Activated naive CD4-positive, alpha-beta T cell treated with anti-CD3 and anti-CD28 coated beads, Interleukin-2, amount 50 U/mL, for 16 hours (primary cell): Measurements from ENCODE around the gene FBN2.
"Not testable (repeated sequence)": the region's sequence is repeated elsewhere in the genome, so short reads cannot be mapped to it uniquely, and the experiment has no call there.

Source experiments
- DNase-seq: peaks from one replicate; pipeline ENCODE4 v3.0.0-alpha.2; 2020

FBN2 gene

DNA sequence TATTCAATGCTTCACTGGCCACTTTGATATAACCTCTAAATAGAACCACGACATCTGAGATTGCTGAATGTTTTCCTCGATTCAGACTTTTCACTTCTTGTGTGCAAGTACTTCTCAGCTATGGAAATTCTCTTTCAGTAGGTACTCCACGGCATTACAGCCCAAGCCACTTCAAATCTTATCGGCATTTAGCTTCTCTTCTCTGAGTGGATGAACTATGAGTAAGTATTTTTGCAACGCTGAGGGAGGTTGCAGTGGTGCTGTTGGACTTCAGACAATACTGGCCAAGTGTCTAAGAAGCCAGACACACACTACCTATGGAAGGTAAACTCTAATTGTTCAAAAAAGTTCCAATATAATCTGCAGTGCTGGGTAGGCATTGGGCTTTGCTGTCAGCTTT lies 60.1 kb downstream of the FBN2 start:
- no peak for DNase-seq

DNA sequence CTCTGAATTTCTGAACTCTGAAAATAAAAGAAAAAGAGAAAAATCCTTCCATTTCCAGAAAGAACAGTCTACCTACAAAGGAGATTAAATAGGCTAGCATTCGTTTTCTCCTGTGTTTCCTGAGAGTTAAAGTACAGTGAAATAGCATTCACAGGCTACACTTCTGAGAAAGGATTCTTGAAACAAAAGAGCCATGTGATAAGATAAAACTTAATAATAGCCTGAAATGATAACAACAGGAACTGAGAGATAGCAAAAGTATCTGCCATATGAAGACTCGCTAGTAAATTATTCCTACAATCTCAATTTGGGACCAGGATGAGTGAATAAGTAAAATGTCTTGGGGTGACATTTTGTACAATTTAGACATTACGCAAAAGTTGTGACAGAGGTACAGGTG lies 62.4 kb downstream of the FBN2 start:
- no peak for DNase-seq

DNA sequence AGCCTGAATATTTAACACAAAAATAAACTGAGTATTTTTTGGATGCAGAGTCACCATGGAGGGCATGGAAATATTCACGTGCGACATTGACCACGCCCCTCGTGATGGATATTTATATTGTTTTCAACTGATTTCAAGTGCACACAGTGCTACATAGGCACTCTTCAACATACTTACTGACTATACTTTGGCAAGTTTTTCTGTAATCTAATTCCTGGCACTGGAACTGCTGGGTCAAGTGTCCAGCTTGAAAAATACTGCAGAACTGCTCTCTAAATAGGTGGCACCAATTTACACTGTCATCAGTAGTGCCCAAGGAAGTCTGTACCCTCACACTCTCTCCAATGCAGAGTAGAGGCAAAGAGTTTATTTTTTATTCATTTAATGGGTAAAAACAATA lies 65.1 kb downstream of the FBN2 start:
- no peak for DNase-seq

DNA sequence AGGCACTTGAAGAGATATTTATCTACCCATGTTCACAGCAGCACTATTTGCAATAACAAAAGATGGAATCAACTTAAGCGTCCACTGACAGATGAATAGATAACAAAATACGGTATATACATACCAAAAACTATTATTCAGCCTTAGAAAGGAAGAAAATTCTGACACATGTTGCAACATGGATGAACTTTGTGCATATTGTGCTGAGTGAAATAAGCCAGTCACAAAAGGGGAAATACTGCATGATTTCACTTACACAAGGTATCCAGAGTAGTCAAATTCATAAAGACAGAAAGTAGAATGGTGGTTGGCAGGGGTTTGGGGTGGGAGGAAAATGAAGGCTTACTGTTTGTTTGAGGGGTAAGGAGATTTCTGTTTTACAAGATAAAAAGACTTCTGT lies 66.0 kb downstream of the FBN2 start:
- DNase-seq: no peak

DNA sequence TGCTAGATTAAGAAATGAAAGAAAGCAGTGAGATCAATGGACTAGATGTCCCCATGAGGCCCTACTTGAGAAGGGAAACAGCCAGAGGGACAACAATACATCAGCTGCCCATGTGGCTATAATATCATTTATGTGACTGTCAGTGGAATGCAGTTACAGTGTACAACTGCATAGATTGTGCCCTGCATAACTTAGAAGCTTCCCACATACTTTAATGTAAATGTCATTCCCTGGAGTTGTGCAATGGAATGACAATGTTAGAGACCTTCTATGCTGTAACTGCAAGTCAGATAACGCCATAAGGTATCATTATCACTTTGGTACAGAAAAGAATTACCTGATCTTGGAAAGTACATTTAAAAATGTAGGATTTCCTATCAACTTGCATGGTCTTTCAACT lies 67.4 kb downstream of the FBN2 start:
- no peak for DNase-seq

DNA sequence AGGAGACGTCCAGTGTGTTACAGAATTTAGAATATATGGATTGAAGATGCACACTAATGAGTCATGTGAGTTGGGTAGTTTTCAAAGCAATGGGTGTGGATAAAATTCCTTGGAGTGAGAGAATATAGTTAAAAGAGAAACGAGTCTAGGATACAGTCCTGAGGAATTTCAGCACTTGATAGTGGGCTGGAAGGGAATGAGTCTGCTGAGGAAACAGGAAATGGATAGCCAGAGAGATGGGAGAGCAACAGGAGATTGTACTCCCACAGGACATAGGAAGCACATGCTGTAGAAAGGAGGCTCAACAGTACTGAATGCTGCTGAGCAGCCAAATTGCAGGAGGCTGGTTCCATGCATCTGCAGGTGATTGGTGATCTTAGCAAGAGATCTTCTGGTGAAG lies 68.1 kb downstream of the FBN2 start:
- DNase-seq: no peak

DNA sequence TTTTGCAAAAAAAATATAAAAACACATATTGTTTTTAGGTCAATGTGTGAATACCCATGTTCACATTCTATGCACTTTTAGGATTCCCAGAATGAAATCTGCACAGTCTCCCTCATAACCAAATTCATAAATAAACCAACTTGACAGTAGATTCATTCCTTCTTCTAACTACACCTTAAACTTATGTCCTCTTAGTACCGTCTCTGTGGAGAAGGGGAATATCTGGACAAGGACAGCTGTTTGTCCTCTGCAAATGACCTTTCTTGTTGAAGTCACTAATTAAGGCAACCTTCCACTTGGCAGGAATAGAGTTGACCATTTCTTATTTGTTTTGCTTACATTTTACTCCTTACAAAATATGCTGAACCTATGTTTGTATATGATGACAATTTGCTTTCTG lies 71.1 kb downstream of the FBN2 start:
- DNase-seq: no peak

DNA sequence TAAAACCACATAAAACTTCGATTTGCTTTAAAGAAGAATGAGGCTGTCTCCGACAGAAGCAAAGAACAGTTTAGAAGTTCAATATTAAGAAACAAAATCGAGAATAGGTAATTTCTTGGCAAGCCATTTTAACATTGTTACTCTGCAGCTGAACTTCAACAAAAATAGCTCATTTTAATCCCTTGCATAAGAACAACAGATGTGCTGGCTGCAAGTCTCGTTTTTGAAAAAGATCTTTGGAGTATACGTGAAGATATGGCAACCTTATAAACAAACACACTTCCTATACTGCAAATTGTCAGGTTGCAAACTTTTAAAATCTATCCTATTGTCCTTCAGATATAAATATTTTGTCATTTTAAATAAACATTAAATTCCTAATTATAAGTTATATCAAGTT lies 71.5 kb downstream of the FBN2 start:
- DNase-seq: no peak

DNA sequence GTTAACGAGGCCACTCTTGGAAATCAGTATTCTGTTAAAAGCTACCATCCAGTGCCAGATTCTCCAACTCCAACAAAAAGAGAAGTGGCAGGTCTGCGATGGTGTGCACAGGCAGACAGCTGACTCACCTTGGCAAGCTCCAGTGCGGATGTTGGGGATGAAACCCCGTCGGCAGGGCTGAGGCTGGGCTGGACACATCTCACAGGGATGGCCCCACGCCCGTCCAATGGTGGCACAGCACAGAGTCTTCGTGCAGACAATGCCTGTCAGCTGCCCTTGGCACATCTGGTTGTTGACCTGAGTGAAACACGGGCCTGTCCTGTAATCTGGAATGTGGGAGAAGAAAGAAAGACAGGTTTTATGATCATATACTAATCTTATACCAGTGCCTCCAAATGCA lies 73.4 kb downstream of the FBN2 start:
- no peak for DNase-seq

DNA sequence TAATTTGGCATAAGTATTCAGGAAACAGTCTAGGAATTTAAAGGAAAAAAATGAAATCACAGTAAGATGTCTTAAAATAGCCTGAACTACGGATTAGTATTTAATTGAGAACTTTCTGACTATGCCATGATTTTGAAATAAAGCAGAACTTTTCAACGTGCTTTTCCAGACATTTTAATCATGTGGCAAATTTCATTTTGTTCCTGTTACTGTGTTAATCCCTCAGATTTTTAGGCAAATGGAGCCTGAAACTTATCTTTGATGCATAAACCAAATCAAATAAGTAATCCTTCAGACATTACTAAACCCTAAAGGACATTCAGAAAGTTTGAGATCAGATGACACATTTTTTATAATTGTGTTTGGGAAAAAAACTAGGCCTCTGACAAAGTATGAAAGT lies 75.7 kb downstream of the FBN2 start:
- no peak for DNase-seq

DNA sequence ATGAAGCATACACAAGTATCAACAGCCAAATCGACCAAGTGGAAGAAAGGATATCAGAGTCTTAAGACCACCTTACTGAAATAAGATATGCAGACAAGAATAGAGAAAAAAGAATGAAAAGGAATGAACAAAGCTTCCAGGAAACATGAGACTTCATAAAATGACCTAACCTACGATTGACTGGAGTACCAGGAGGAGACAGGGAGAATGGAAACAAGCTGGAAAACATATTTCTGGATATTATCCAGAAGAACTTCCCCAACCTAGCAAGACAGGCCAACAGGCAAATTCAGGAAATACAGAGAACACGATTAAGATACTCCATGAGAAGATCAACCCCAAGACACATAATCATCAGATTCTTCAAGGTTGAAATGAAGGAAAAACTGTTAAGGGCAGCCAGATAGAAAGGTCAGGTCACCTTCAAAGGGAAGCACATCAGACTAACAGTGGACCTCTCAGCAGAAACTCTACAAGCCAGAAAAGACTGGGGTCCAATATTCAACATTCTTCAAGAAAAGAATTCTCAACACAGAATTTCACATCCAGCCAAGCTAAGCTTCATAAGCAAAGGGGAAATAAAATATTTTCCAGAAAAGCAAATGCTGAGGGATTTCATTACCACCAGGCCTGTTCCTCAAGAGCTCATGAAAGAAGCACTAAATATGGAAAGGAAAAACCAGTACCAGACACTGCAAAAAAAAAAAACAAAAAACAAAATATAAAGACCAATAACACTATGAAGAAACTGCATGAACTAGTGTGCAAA lies 80.7 kb downstream of the FBN2 start:
- DNase-seq: not testable (repeated sequence)

DNA sequence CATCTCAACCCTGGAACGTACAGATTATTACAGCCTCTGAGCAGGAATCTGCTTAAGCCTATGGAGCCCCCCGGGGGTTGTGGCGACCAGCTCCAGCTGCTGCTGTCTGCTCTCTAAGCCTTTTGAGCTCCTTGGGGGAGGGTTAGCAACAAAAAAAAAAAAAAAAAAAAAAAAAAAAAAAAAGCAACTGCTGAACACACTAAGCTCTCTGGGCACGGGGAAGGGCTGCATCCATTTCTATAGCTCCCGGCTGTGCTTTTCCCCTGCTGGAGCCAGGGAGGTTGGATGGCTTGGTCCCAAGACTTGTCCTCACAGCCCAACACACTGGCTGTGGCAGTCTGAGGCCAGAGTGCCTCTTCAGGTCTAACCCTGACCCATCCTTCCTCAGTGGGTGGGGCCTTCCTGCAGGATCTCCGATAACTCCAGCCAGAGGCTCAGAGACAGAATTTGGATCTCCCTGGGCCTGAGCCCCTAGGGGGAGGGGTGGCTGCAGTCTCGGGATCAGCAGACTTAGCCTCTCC lies 82.1 kb downstream of the FBN2 start:
- DNase-seq: no peak

DNA sequence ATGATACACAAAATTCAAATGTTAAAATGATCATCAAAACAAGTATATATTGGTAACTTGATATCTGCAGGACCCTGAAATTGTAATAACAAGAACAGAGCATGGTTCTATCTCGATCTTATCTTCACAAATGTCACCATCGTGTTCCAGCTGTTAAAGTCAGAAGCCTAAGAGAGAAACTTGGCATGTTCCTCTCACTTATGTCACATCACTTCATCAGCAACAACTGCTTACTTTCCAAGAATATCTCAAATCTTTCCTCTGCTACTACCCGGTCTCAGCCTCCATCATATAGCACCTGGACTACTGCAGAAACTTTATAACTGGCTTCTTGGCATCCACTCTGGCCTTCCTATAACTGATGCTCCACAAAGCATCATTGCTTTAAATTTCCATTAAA lies 84.9 kb downstream of the FBN2 start:
- no peak for DNase-seq

DNA sequence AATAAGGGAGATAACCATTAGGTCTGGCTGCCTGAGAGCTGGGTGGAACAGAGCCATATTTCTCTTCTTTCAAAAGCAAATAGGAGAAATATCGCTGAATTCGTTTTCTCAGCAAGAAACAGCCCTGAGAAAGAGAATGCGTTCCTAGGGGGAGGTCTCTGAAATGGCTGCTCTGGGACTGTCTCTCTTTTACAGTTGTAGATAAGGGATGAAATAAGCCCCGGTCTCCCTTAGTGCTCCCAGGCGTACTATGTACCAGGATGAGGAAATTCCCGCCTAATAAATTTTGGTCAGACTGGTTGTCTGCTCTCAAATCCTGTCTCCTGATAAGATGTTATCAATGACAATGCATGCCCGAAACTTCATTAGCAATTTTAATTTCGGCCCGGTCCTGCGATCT lies 90.8 kb downstream of the FBN2 start:
- DNase-seq: not testable (repeated sequence)

DNA sequence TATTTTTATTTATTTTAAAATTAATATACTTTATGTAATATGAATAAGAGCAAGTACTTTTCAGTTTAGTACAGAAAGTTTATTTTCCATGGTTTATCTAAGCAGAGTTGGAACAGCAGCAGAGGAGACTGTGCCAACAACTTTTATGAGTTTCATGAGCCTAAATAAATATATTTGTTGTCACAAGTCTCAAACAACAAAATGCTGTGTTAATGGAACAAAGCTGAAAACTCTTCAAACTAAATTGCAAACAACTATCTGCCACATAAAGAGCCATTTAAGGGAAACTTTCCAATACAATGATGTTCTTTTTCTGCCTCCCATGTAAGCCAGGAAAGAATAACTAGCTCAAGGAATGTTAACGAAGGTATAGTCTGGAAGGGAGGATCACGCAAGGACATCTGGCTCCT lies 96.1 kb downstream of the FBN2 start:
- no peak for DNase-seq

DNA sequence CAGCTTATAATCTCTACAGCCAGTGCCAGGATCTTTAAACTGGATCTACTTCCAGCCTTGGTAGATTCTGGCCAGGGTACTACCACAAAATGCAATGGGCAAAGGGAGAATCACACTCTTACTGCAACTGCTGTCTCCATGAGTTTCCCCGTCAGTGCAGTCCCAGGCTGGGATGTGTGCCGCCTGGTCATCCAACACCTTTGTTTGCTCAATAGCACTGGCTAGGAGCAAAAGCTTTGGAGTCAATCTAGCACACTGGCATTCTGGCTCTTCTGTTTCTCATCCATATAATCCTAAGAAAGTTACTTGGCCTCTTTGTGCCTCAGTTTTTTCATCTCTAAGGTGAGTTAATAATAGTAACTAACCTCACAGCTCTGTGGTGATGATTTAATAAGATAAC lies 96.9 kb downstream of the FBN2 start:
- no peak for DNase-seq

DNA sequence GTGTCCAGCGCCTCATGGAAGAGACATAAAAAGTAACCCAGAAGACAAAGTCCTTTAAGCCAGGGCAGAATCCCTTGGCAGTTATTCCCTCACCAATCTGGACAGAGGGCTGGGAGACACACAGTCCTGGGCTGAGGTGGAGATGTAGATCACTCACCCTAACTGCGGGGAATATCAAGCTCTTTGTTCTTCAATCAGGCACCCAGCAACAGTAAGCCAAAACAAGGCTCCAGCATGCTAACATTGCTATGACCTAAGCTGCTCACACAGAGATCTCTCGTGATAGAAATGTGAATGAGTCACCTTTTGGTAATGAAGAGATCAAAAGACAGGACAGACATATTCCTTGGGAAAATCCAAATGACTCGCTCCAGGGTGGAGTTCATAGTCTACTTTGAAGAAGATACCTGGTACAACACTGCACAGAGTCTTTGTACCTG lies 101.3 kb downstream of the FBN2 start:
- no peak for DNase-seq

DNA sequence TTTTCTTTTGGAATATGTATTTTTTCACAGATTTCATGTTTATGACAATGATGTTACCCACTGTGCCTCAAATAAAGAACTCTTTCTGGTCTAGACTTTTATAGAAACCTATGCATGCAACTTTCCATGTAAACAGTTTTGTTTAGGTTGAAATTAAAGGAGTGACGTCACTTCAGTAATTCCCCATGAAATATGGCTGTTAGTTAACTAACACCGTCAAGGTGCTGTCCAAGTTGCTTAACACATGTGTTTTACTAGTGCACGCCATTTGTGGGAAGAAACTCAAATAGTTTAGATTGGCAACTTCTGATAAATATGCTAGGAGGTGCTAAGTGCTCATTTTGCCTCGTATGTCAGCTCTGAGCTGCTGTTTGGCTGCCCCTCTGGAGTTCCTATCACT lies 102.2 kb downstream of the FBN2 start:
- no peak for DNase-seq

DNA sequence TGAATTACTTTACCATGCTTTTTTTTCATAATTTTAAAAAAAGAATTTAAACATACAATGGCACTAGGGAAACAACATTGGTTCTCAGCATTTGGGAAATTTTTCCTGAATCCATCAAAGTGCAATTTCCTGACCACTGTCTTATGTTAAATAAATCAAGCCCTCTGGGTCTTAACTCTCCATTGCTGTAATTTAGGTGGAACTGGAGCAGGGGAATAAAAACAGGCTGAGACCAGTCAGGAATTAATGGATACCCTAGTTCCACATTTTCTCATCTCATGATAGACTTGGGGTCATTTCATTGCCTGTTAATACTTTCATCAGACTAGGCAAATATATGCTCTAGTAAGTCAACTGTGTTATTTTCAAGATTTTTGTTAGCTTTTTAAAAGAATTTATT lies 103.1 kb downstream of the FBN2 start:
- DNase-seq: no peak

DNA sequence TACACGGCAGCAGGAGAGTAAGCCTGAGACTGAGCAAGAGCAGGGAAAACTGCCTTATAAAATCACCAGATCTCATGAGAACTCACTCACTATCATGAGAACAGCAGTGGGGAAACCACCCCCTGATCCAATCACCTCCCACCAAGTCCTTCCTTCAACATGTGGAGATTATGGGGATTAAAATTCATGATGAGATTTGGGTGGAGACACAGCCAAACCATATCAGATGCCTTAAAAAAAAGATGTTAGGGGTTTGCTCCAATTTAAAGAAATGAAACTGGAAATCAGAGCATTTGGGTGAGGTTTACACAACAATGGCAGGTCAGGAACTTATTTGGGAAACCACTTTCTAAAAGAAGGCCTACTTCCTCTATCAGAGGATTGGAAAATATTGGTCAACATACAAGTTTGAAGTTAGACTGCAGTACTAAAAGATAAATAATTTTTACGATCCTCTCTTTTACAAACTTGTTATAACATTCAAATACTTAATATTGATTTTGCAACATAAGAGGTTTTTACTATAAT lies 105.1 kb downstream of the FBN2 start:
- DNase-seq: no peak

DNA sequence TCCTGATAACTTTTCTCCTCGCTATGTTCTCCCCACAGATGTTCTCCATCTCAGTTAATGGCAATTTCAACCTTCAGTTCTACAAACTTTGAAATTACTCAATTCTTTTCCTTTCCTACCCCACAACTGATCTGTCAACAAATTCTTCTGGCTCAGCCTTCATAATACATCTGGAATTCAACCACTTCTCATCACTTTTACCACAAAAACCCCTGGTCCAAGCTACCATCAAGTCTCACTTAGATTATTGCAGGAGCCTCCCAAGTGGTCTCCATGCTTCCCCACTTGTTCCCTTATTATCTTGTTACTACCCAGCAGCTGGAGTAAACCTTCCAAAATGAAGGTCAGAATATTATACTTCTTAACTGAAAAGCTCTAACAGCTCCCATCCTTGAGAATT lies 110.1 kb downstream of the FBN2 start:
- DNase-seq: no peak

DNA sequence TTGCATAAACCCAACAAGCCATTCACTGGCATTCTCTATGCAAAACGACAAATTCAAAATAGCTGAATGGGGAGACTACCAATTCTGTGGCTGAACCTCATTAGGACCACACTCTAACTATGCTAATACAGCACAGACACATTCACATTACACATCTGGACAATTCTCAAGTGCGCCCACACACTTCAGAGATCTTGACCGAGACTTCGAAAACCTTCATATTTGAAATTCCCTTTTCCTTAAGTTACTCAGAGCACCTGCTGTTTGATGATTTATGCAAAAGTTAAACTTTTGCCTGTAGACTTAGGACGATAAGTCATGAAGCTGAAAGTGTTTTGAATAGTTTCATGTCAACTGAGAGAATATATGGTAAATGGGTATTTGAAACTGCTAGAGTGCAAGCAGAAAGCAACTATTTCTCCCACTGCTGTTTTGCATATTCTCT lies 111.9 kb downstream of the FBN2 start:
- DNase-seq: no peak

DNA sequence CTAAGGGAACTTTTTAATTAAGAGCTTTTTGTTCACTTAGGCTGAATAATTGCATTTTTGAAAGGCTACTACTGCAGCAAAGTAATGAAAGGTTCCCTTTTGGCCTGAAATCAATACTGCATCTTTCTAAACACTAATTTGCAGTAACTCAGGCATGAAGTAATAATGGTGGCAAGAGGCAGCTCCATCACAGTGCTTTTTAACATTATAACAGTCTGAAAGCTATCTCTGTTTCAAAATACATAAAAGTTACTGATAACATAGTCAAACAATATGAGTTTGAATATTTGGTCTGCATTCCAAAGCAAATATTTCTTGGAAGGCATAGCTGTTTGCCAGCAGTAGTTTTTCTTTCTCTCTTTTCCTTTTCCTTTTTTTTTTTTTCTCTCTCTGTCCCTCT lies 113.4 kb downstream of the FBN2 start:
- DNase-seq: no peak

DNA sequence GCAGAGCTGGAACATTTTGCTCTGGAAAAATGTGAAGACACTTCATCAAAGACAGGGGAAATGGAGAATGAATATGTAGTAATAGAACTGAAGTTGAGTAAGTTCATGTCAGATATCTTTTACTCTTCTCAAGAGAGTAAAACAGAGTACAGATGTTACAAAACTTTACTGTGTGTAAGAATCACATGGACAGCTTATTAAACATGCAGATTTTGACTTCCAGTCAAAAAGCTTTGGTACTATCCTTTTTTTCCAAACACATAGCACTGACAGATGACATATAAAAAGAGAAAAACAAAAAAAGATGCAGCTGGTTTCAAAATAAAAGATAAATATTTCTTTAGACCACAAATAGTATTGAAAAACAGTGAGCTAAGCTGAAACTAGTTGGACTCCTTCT lies 115.4 kb downstream of the FBN2 start:
- DNase-seq: no peak

DNA sequence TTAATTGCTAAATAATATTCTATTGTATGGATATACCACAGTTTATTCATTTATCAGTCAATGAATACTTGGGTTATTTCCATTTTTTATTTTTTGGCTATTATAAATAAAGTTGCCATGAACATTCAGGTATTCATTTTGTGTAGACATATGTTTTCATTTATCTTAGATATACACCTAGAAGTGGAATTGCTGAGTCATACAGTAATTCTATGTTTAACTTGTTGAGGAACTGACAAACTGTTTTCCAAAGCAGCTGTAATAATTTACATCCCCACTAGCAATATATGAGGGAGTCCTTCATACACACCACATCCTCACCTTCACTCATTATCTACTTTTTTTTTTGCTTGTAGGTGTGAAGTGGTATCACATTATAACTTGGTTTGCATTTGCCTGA lies 123.6 kb downstream of the FBN2 start:
- no peak for DNase-seq
